Measurements from ENCODE around the gene RASSF4.

RASSF4 gene

DNA sequence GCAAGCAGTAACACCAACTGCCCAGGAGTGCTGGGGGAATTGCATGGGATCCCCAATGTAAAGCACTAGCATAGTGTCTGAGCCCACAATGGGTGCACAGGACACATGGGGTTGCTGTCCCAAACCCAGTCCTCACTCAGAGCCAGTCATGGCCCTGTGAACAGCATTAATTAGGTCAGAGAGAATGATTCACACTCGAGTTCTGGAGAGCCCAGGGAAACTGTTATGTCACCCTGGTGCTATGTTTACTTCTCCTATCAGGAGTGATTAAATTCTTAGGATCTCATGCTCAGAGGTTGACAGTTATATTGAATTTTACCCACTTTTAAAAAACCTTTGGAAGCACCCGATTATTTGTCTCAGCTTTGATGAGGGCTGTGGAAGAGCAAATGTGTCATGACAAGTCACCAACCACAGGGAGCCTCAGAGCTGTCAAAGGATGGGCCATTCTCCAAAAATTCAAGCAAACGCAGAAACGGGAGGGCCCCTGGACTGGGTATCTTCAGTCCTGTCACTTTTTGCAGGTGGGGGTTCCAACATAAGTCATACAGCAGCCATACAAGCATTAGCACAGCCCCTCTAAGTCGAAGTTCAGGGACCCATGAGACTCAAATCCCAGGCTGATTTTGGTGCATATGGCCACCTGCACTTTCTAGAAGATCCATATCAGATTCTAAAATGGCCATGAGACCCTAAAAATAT is 1.3 kb upstream of the RASSF4 start:
- TF ChIP-seq GATA1 (IDR thresholded peaks at IDR 0.05; ENCODE audit: low read depth, low read length), result no peak
- no peak for TF ChIP-seq POLR2A (IDR thresholded peaks at IDR 0.05; ENCODE audit: low read length)
- peak in 1 of 2 experiments; percentile 9 for DNase-seq

DNA sequence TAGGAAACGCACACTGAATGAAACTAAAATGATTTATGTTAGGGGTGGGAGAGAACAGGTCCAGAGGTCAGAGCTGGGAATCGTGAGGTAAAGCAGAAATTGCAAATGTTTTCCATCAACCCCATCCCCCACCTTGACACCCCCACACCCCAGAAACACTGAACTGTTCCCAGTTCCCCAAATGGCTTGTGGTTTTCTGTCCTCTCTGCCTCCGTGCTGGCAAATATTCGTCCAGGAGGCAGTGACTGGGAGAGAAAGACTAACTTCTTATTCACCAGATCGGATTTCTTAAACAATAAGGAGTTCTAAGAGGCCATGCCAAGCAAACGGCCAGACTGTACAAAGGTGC is 730 bp upstream of the RASSF4 start:
- DNase-seq, result no peak
- no peak for TF ChIP-seq GATA1 (IDR thresholded peaks at IDR 0.05; ENCODE audit: low read depth, low read length)

DNA sequence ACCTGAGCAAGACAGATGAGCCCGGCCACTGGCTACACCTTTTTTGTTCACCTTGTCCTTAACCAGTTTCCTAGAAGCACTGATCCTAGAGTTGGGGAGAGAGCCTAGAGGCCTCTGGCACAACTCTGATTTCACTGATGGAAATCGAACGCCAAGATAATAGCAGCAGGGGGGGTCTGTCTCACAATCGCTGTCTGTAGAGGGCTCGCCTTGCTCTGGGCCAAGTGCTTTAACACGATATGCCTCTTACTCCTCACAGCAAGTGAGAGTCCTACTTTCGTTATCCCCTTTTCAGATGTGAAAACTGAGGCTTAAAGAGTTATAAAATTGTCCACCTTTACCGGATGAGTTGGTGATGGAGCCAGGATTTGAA is 472 bp downstream of the RASSF4 start:
- DNase-seq, result no peak
- TF ChIP-seq POLR2A (IDR thresholded peaks at IDR 0.05; ENCODE audit: low read length) (no peak), GATA1 (IDR thresholded peaks at IDR 0.05; ENCODE audit: low read depth, low read length) (no peak)

DNA sequence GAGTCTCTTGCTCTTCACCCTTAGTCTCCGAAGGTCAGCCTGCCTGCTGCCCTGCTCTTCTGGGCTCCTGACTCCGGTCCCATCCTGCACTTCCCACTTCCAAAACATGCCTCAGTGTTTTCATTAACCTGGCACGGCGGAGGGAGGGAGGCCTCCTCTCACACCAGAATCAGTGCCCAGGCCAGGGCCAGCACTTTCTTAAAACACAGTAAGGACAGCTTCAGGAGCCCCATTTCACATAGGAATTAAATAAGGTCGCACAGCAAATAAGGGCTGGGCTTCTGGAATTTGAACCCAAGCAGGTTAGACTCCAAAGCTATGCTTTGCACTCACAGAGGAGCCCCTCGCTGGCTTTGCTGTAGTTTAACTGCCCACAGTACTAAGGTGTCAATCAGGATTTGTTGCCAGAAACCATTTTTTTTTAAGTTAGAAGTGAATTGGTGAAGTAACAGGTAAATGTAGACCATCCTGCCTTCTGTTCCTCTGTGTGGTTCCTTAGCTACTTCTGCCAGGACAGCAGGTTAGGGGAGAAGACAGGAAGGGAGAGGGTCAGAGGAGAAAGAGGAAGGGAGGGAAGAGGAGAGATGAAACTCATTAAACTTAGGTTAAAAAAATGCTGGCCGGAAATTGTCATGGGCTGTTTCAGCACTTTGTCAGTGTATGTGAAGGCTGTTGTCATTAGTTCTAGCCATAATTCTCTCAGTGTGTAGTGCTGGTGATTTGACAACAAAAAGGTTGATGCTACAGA is 1.1 kb downstream of the RASSF4 start:
- TF ChIP-seq POLR2A (IDR thresholded peaks at IDR 0.05; ENCODE audit: low read length), result no peak
- no peak for TF ChIP-seq GATA1 (IDR thresholded peaks at IDR 0.05; ENCODE audit: low read depth, low read length)

DNA sequence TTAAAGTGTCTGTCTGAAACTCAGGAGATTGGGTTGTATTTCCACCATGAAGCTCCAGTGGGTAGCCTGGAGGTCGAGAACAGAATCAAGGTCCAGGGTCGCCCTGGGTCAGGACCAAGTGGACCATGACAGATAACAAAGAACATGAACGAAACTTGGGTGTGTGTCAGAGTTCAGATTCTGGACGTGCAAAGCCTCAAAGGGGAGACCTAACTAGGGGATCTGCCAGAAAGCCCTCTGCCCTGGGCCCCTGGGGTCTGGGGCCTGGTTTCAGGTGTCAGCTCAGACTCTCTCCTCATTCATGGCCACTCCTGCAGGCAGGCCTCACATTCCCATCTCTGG is 1.6 kb downstream of the RASSF4 start:
- DNase-seq, result no peak
- TF ChIP-seq GATA1 (IDR thresholded peaks at IDR 0.05; ENCODE audit: low read depth, low read length) (no peak), POLR2A (IDR thresholded peaks at IDR 0.05; ENCODE audit: low read length) (no peak)

More for the DNA sequence above, 1.1 kb downstream of the RASSF4 start:
- no peak for DNase-seq

DNA sequence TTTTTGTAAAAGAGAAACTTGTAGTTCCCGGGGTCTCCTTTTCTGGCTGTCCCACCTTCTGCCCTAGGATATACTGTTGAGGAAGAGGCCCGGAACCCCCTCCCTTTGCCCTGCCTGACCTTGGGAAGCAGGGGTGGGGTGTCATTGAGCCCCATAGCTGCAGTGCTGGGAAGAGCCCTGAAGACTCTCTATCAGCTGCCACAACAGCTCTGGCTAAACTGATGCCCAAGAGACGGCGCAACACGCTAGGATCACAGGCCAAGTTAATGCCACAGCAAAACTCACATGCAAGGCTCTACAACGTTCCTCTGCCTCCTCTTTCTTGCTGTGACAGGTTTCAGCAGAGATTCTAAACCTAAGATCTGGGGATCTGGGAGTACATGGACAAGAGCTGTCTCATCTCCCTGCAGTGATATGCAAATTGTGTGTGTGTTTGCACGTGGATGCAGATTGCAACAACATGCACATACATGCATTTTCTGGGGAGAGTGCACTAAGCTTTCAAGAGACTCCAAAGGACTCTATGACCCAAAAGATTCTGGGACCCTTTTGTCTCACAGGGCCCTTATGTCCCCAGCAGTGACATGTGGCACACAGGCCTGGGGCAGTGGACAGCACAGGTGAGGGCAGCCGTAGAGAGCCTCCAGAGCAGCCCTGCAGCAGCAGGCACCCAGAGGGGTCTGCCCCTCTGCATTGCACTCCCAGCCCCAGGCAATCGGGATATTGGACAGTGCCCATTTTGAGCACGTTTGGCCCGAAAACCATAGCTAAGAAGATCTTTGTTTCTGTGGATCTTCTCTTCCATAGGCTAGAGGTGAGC is 2.5 kb downstream of the RASSF4 start:
- TF ChIP-seq POLR2A (IDR thresholded peaks at IDR 0.05; ENCODE audit: low read length) (no peak), GATA1 (IDR thresholded peaks at IDR 0.05; ENCODE audit: low read depth, low read length) (no peak)
- no peak for DNase-seq

DNA sequence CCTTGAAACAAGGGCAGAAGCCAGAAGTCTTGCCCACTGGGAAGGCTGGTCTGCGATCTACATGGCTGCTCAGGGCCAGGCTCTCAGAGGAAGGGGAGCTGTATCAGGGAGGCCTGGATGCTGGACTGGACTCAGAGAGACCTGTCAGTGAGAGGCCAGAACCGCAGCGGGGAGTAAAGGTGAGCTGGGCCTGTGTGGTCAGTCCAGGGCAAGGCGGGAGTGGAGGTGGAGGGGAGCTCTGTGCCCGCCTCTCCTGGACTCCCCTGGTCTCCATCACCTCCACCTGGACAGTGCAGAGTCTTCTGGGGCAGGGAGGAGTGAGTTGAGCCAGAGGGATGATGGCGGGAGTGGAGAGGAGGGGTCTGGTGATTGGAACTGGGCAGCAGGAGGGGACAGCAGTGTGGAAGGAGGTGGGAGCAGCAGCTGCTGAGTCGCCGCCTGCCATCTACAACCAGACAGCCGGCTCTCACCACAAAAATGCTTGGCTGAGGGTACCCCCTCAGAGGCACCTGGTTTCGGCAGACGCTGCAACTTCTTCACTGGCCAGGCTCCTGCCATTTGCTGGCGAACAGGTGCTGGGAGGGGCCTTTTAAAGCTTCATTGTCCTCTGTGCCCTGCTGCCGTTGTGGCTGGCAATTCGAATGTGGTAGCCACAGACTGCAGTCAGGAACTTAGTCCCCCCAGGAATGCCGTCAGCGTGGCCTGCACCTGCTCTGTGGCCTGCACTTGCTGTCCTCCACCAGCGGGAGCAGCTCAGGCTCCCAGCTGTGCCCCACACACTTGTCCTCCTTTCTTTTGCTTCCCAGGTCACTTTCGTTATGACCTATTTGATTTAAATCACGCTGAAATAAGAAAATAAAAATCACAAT is 3.5 kb downstream of the RASSF4 start:
- no peak for TF ChIP-seq GATA1 (IDR thresholded peaks at IDR 0.05; ENCODE audit: low read depth, low read length)
- TF ChIP-seq POLR2A (IDR thresholded peaks at IDR 0.05; ENCODE audit: low read length), result no peak
- no peak for DNase-seq

DNA sequence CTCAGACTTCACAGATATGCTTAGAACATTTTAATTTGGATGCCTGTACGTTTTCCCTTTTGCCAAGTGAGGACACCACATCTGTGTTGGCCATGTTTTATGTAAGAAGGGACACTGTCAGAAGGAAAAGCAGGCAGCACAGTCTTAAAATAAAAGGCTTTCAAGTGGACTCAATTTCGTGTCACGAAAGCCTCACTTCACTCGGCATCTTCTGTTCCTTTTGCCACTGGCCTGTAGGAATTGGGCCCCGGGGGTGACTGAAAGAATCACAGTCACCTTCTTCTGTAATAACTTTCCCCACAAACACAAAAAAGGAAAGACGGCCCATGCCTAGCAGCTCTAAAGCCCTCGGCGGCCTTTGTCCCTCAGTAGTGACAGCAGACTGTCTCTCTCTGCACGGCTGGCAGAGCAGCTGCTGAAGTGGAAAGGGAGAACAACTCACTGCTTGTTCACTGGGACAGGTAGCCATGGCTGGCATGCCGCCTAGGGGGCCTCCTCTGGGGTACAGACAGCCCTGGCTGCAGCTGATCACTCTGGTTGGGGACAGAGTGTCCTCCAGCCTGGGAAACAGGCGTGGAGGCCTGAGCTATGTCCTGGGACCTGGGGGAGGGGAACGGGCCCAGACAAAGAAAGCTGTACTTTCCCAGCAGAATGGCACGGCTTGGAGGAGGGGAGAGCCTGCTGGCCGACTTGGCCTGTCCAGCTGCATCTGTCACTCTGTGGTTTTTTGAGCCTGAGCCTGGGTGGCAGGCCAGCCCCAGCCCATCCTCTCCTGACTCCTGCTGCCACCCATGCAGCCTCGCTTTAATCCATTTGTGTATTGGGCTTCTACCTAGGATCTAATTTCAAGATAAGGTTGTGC is 4.4 kb downstream of the RASSF4 start:
- DNase-seq, result no peak
- TF ChIP-seq GATA1 (IDR thresholded peaks at IDR 0.05; ENCODE audit: low read depth, low read length), result no peak
- no peak for TF ChIP-seq POLR2A (IDR thresholded peaks at IDR 0.05; ENCODE audit: low read length)

DNA sequence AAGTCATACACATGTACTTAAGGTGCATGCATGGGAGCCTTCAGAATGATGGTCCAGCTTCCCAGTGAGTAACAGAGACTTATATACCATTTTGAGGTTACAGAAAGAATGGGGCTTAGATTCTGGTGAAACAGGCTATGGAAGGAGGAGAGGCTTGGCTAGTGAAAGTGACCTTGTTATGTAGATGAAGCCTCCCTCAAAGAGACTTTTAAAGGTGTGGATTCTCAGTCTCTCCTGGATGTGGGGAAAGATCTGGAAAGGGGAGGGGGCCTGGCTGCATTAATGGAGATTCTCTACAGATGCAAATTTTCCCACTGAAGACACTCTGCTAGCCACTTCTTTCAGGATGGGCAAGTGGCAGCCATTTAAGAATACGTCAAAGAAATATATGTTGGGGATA is 5.5 kb downstream of the RASSF4 start:
- DNase-seq, result no peak
- TF ChIP-seq POLR2A (IDR thresholded peaks at IDR 0.05; ENCODE audit: low read length), result no peak
- TF ChIP-seq GATA1 (IDR thresholded peaks at IDR 0.05; ENCODE audit: low read depth, low read length), result no peak

DNA sequence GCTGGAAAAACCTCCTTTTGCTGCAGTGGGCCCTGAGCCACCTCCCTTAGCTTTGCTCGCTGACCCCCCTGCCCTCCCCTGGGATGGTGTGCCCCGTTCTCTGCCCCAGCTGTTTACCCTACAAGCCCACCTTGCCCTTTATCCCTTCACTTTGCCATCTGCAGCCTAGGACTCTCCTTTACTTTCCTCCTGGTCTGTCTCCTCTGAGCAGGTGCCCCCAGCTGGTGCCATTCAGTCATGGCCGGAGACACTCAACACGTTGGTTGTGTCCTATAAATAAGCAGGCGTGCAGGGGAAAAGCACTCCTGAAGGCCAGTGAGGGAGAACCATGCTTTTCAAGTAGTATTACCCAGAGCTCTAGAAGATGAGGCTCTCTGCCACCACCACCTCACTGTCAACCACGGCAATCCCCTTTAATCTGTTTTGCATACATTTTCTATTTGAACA is 6.1 kb downstream of the RASSF4 start:
- TF ChIP-seq GATA1 (IDR thresholded peaks at IDR 0.05; ENCODE audit: low read depth, low read length) (no peak), POLR2A (IDR thresholded peaks at IDR 0.05; ENCODE audit: low read length) (no peak)
- no peak for DNase-seq

DNA sequence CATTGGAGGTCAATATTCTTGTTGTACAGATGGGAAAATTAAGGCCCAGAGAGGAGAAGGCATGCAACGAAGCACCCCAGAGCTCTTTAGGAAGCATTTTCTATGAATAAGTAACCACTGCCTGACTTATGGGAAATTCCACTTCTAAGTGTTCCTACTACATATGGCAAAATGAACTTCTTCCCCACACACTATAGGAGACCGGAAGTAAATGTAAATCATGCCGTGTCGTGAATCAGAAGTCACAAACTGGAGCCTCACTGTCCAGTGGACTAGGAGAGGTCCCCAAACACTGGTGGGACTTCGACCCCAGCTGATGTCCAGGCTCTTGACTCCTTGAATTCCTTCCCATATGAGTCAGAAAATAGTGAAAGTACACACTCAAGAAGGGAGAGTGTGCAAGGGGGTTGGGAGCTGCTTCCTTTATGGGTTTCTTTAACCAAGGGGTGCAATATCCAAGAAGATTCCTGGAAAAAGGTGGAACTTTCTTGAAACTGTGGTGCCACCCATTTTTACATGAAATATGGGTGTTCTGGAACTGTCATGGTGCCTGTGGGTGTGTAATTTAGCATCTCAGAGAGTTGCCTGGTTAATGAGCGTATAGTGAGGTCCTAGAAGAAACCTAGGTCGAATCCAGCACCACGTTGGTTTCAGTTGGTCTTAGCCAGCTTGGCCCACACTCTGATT is 6.7 kb downstream of the RASSF4 start:
- no peak for DNase-seq

DNA sequence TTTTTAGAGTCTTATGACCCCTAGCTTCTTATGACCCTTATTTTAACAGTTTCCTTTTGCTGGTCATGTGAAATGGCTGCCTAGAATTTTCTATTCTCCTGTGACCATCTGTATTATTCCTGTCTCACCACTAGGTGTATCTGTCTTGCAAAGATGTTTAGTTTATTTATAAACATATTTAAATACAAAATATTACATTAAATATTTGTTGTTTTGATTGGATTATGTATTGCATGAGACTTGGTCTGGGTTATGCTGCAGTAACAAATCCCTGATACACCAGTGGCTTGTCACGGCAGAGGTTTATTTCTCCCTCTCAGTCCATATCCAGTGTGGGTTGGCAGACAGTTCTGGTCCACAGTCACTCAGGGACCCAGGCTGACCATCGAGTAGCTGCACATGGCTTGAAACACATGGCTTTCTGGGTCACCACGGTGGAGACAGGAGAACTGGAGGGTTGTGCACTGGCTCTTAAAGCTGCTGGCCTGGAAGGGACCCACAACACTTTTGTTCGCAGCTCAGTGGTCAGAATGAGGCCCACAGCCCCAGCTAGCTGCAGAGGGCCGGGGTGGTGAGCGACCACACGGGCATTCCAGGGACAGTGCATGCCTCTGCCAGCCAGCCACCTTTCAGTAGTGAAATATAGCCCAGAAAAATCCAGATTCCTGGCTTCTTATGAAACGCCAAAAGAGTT is 7.4 kb downstream of the RASSF4 start:
- TF ChIP-seq GATA1 (IDR thresholded peaks at IDR 0.05; ENCODE audit: low read depth, low read length), result no peak
- no peak for TF ChIP-seq POLR2A (IDR thresholded peaks at IDR 0.05; ENCODE audit: low read length)
- DNase-seq, result no peak

More for the DNA sequence above, 6.7 kb downstream of the RASSF4 start:
- TF ChIP-seq POLR2A (IDR thresholded peaks at IDR 0.05; ENCODE audit: low read length) (no peak), GATA1 (IDR thresholded peaks at IDR 0.05; ENCODE audit: low read depth, low read length) (no peak)
